ENCODE results near the gene ODAD4.
A peak's percentile ranks its signal among the peaks of the same experiment; 100 is the strongest.

Gene ODAD4

DNA sequence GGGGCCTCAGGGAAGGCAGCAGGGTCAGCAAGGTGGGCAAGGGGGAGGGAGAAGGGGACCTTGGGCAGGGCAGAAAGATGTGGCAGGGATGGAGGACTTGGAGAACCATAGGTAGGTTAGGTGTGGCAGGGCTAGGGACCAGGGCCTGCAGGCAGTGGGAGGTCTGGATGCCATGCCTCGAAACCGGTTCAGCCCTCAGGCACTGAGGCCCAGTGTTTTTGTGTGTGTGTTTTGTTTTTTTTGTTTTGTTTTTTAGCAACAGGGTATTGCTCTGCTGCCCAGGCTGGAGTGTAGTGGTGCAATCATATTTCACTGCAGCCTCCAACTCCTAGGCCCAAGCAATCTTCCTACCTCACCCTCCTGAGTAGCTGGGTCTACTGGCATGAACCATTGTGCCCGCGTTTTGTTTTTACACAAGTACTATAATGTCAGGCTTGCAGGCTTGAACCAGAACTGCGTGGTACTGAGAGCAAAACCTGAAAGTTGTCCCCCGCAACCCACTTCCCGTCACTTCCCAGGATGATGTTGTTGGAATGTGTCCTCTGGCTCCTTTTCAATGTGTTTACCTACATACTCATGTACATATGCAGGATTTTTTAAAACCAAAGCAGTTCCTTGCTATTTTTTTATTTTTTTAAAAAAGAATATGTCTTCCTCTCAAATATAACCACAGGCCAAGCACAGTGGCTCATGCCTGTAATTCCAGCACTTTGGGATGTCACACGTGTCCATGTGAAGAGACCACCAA is 12.4 kb downstream of the ODAD4 start:
- no peak for DNase-seq

DNA sequence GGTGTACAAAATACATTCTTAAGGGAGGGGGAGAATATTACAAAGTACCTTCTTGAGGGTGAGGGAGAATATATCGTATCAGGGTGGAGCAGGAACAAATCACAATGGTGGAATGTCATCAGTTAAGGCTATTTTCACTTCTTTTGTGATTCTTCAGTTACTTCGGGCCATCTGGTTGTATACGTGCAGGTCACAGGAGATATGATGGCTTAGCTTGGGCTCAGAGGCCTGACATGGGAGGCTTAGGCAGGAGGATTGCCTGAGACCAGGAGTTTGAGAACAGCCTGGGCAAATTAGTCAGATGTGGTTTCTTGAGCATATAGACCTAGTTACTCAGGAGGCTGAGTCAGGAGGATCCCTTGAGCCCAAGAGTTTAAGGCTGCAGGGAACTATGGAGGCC is 13.1 kb downstream of the ODAD4 start:
- no peak for DNase-seq

DNA sequence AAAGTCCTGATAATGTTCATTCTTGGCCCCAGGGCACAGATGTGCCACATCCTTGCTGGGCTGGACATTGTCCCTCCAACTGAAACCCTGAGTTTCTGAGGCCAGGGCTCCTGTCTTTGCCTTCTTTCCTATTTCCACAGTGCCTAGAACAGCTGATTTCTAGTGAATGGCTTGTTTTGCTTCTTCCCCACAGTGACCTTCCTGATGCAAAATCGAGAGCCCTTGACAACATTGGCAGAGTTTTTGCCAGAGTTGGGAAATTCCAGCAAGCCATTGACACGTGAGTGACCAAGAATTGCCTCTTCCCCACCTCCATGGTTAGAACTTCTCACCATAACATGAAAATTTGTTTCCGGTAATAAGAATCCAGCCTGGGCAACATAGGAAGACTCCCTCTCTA is 14.5 kb downstream of the ODAD4 start:
- DNase-seq = no peak

DNA sequence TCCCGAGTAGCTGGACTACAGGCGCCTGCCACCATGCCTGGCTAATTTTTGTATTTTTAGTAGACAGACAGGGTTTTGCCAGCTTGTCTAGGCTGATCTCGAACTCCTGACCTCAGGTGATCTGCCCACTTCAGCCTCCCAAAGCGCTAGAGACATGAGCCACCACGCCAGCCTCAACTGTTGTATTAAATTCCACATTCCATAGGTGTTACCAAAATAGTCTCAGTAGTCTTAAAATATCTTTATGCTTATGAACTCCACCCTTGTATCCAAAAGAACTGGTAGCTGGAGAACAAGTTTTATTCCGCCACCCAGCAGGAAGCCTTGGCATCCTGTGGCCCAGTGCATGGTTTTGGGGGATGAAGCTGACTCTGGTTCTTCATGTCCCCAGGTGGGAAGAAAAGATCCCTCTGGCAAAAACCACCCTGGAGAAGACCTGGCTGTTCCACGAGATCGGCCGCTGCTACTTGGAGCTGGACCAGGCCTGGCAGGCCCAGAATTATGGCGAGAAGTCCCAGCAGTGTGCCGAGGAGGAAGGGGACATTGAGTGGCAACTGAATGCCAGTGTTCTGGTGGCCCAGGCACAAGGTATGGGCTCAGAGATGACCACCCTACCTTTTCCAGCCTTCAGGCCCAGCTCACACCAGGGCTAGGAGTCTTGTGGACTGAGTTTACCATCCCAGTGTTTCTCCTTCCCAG is 18.5 kb downstream of the ODAD4 start:
- DNase-seq = no peak

DNA sequence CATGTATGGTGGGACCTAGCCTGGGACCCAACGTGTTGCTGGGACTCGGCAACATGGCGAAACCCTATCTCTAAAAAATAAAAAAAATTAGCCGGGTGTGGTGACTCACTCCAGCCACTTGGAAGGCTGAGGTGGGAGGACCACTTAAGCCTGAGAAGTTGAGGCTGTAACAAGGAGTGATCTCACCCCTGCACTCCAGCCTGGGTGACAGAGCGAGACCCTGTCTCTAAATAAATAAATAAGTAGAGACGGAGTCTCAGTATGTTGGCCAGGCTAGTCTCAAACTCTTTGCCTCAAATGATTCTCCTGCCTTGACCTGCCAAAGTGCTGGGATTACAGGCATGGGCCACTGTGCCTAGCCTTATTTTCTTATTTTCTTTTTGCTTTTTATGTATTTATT is 26.1 kb downstream of the ODAD4 start:
- no peak for DNase-seq

DNA sequence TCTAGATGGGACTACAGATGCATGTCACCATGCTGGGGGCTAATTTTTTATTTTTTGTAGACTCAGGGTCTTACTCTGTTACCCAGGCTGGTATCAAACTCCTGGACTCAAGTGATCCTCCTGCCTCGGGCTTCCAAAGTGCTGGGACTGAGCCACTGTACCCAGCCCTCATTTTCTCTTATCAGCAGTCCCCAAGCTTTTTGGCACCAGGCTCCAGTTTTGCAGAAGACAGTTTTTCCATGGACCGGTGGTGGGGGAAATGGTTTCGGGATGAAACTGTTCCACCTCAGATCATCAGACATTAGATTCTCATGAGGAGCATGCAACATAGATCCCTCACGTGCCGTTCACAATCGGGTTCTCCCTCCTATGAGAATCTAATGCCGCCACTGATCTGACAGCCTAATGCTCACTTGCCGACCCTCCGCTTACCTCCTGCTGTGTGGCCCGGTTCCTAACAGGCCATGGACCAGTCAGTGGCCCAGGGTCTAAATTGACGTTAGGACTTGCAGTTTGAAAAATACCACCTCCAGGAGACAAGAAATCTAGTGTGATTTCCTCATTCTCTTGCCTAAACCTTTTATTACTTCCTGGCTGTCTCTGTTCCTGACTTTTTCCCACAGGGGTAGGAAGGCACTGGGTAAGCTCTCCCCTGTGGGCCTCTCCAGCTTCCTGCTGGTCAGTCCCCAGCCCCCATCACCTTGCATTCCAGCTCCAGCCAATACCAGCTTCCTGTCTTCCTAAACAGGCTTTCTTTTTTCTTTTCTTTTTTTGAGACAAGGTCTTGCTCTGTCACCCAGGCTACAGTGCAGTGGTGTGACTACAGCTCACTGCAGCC is 26.8 kb downstream of the ODAD4 start:
- DNase-seq = no peak

DNA sequence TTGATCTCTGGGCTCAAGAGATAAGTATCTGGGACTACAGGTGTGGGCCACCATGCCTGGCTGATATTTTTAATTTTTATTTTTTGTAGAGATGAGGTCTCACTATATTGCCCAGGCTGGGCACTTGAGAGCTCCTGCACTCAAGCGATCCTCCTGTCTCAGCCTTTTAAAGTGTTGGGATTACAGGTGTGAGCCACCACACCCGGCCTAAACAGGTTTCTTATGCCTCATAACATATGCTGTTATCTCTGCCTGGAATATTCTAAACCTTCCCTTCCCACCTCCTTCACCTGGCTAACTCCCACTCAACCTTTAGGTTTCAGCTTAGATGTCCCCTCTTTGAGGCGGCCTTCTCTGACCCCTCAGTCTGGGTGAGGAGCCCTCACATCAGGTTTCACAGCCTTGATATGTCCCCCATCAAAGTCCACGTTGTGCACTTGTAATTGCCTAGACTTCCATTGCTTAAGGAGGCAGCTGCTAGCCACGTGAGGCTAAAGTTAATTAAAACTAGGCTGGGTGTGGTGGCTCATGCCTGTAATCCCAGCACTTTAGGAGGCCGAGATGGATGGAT is 27.5 kb downstream of the ODAD4 start:
- no peak for DNase-seq

DNA sequence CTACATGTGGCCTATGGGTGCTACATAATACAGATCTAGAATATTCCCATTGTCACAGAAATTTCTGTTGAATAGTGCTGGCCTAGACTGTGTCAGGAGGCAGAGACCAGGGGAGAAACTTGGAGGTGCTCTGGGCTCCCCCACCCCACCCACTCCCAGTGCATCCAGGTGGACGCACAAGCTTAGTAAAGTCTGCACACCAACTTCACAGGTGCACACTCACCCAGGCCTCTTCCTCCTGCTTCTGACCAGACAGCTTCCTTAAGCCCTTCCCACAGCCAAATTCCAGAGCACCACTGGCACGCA is 28.6 kb downstream of the ODAD4 start:
- no peak for DNase-seq

DNA sequence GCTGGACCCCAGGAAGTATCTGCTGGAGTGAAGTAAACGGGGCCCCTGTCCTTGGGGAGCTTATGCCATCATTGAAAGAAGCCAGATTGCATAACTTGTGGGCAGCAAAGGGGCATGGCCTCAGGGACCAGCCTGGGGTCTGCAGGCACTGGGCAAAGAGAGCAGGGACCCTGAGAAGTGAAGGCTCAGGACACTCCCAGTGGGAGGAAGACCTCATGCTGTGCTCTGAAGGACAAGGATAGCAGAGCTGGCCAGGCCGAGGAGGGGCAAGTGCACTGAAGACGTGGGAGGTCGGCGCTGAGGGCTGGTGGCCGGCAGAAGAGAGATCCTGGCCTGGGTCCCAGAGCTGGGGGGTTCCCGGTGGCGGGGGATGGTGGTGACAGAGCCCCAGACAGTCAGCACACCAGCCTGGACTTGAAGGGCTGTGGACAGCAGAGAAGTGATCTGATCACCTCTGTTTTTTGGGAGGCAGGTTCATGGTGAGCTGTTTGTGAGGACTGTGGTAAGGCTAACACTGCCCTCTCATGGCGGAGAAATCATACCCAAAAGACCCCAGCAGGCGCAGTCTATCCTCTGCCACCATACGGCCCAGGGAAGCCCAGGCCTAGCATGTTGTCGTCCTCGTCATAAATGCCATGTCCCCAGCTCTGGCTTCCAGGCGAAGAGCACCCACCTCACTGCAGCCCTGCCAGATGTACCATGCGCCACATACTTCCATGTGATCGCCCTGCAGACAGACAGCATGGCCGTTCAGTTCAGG is 29.1 kb downstream of the ODAD4 start:
- DNase-seq = no peak

DNA sequence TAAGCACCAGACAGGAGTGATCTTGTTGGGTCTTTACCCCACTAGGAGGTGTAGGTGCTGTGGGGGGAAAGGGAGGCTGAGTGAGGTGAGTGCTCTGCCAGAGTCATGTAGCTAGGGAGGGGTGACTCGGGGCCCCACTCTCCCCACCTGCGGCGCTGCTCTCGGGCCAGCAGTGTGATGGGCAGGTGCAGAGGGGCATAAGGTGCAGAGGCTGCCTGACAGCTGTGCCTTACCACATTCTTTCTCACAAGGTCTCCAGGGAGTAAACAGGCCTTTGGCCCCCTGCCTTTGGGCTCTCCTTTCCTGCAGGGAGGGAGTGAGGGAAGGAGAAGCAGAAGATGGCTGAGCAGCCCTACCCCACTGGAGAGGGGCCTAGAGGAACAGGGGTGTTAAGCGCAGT is 31.7 kb downstream of the ODAD4 start:
- no peak for DNase-seq

DNA sequence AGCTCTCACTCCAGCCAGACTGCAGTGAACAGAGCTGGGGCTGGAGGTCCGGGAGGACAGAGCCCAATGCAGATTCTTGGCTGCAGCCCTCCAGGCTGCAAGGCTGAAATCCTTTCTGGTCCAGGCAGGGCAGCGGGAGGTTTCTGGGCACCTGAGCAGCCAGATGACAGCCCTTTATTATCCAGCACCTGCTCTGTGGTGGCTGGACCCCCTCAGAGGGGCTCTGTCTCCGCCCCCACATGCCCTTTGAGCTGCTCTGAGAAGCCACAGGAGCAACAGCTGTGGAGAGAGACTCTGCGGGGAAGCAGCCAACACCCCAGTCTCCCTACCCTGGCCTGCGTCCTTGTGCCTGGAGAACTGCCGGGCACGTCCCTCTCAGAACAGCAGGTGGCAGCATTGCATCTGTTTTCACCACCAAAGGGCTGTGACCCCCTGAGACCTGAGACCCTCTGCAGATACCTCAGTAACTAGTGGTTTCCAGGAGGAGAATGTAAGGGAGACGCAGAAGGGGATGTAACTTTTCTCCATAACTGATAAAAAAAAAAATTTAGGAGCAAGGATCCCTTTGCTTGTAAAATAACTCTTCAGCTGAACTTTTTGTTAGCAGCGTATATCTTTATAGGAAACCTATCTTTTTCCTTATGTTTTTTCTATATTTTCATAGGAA is 32.5 kb downstream of the ODAD4 start:
- no peak for DNase-seq

DNA sequence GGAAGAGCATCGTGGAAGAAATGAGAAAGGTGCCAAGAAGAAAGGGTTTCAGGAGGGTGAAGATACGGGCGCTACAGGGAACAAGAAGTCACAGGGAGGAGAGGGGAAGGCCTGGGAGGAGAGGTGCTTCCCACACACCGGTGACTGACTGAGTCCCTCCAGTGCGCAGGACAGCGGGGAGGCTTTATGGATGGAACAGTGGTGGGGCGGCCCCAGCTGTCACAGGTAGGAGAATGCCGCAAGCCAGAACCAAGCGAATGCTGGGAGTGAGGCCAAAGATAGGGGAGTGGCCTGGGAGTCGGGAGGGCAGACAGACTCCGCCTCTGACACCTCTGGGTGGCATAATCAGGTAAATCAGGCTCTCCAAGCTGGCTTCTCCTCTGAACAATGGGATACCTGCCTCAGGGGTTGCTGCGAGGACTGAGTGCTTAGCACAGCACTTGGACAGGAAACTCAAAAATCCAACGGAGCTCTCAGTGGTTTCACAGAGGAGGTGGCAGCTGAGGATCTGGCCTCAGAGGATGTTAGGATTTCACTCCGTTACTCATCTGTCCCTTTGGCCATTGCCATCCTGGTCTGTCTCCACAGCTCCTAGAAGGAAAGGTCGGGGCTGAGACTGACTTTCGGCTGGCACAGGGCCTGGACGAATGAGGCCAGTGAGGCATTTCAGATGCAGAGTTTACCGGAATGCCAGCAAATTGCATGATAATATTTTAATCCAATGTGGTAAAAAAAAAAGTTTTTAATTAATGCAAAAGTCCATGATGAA is 35.5 kb downstream of the ODAD4 start:
- peak; percentile 72 for DNase-seq

DNA sequence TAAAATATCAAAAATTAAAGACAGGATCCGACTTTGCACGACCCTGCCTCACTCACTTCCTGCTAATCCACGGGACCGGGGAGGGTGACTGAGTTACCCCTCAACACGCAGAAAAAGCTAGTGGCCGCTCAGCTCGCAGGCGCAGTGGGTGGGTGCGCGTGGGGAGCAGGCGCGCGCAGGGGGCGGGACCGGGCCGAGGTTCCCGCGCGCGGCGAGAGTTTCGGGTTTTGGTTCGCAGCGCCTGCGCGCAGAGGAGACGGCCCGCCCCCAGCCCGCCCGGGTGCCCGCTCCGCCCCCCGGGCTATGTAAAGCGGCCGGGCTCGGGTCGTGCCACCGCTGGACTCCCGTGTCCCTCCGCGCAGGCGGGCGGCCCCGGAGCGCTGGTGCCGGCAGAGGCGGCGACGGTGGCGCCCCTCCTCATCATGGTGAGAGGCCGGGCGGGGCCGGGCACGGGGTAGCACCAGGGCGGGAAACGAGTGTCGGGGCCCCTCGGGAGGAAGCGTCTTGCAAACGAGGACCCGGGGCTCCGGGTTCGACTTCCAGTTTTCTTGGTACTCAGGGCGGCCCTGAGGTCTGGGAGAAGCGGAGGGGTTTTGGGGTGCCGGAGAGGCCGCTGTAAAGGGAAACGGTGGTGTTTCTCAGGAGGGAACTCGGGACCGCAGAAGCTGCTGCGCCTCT is 36.2 kb downstream of the ODAD4 start, which contains the start of gene CNP:
TSS of gene CNP (plus strand) at position 333 of the 678 bp plus-strand sequence. CDS start at position 423, 90 bp downstream.
- DNase-seq = peak; percentile 33

DNA sequence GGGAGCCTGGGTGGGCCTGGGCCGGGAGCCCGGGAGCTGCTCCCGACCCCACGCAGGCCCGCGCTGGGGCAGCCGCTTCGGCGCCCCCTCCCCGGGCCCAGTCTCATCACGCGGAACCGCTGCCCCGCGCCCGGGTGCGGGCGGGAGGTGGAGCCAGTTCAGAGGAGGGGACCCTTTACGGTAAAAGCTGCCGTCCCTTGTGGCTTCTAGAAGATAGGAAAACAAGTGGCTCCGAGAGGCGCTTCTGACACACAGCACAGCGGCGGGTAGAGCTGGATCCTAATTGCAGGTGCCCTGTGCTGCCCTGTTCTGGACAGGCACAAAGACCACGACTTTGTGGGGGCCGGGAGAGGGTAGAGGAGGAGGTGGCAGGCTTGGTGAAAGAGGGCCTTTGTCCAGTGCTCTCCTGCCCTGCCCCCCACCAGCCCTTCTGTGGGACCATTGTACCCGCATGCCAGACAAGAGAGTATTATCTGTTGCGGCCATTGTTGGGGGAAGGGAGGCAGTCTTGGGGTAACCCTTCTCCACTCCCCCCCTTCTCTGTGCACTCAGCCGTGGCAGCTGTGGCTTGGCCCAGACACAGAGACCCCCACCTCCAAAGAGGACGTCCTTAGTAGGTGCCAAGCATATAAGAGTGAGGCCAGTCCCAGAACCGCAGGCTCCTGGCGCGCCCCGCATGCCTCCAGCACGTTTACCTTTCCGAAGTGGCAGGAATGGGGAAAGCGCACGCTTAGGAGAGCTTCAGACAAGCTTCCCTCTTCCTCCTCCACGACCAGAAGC is 36.9 kb downstream of the ODAD4 start:
- DNase-seq = no peak

DNA sequence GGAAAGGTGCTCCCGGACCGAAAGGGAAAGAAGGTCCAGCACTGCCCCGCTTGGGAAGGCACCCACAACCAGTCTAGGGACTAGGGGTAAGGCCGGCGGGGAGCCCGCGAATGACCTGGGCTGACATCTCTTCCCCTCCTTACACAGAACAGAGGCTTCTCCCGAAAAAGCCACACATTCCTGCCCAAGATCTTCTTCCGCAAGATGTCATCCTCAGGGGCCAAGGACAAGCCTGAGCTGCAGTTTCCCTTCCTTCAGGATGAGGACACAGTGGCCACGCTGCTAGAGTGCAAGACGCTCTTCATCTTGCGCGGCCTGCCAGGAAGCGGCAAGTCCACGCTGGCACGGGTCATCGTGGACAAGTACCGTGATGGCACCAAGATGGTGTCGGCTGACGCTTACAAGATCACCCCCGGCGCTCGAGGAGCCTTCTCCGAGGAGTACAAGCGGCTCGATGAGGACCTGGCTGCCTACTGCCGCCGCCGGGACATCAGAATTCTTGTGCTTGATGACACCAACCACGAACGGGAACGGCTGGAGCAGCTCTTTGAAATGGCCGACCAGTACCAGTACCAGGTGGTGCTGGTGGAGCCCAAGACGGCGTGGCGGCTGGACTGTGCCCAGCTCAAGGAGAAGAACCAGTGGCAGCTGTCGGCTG is 37.6 kb downstream of the ODAD4 start:
- DNase-seq = no peak

DNA sequence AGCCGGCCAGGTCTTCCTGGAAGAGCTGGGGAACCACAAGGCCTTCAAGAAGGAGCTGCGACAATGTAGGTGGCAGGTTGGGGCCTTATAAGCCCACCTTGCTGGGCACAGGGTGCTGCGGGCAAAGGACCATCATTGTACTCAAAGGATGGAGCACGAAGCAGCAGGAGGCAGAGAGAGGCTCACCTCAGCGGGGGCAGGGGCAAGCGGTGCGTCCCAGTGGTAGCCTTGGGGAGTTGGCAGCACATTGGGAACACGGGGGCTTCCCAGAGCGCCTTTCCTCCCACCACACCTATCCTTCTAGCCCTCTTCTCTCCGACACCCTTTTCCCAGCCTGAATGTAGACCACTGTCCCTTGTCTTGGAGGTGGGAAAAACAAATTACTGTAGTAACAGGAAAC is 38.3 kb downstream of the ODAD4 start:
- DNase-seq = no peak

DNA sequence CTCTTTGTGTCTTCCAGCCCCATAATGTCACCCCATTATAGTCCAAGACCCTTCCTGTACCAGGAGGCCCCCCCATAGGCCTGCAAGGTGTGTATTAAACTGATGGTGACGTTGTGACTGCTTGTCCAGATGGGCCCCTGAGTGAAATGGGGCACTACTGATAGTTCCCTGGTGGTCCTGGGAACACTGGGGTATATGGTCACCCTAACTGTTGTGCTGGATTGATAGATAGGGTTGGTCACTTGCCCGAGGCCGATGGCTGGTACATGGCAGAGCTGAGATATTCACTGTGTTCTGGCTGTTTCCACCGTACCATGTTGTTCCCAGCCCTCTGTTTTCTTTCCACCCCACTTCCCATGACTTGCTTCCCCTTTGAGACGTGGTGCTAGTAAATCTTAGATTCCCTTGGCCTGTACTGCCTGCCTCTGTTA is 40.5 kb downstream of the ODAD4 start:
- DNase-seq = no peak

DNA sequence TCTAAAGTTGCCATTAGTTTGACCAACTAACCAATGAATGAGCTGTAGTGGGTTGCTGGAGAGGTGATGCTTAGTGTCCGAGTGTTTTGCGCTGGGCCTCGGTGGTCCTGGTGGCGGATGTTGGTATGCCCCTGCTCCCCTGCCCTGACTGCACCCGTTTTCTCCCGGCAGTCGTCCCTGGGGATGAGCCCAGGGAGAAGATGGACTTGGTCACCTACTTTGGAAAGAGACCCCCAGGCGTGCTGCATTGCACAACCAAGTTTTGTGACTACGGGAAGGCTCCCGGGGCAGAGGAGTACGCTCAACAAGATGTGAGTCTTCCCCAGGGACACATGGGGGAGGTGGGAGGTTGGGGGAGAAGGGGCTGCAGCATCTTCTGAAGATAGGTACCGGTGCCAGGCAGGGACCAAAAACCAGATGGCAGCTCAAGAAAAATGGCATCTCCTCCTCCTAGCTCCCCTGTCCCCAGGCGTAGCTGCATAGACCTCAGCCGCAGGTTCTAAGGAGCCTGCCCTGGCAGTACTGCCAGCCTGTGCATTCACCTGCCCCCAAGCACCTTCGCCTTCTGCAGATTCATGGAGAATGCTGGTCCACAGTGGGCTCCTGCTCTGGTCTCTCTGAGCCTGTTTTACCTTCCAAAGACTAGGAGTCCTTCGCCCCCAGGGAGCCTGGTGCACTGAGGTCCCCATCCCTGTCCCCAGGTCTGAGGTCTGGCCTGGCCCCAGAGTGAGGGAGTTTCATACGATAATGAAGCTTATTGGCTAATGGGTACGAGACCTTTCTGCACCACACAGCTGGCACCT is 41.5 kb downstream of the ODAD4 start:
- no peak for DNase-seq

All from NCI-H1417 treated with DMSO at 0.1 percent for 48 hours (cell line).